Activated CD8-positive, alpha-beta T cell treated with anti-CD3 and anti-CD28 coated beads, Interleukin-2, amount 10 ng/mL, durations not matched to agents 7 days and 5 days (primary cell): ENCODE measurements around the gene PARP11. TPM values are rescaled to one million over a fixed set of nuclear protein-coding genes. Genes with fewer than 3 reads are reported as not detected.

Experiments
- ATAC-seq: fragments of 150-1000 bp; cut with Tn5 transposase; one replicate; pipeline ENCODE4 v1.10.0; 2021; ENCODE audit warnings: moderate library complexity
- CTCF ChIA-PET: fragments of 350-600 bp; sonication (Branson Sonifier 250); formaldehyde crosslinking; loops from one replicate; lab custom pipeline; 2021; ENCODE audit warnings: antibody characterized with exemption; lab: Charles Lee
- POLR2A ChIA-PET: fragments of 350-600 bp; sonication (Branson Sonifier 250); formaldehyde crosslinking; loops from one replicate; lab custom pipeline; 2021; ENCODE audit warnings: antibody characterized with exemption; lab: Charles Lee
- DNase-seq: peaks from one replicate; pipeline ENCODE4 v3.0.0-alpha.2; 2020
- H3K27ac Mint-ChIP-seq: one replicate; pipeline ENCODE4 v1.8.0; 2021; ENCODE audit warnings: mild to moderate bottlenecking, mixed read lengths
- H3K27me3 Mint-ChIP-seq: one replicate; pipeline ENCODE4 v1.8.0; 2021; ENCODE audit warnings: low read depth, mixed read lengths
- H3K36me3 Mint-ChIP-seq: one replicate; pipeline ENCODE4 v1.8.0; 2021; ENCODE audit warnings: low read depth, mixed read lengths
- H3K4me1 Mint-ChIP-seq: one replicate; pipeline ENCODE4 v1.8.0; 2021; ENCODE audit warnings: low read depth, mixed read lengths
- H3K4me3 Mint-ChIP-seq: one replicate; pipeline ENCODE4 v1.8.0; 2021; ENCODE audit warnings: mild to moderate bottlenecking, mixed read lengths
- H3K9me3 Mint-ChIP-seq: one replicate; pipeline ENCODE4 v1.8.0; 2022; ENCODE audit warnings: mixed read lengths; ENCODE audit not compliant: insufficient read depth
- total RNA-seq, 2 experiments: library from RNA; stranded (reverse); gene quantifications; one replicate each; pipeline ENCODE4 v1.2.3, GENCODE V29; 2021

The PARP11 gene
- total RNA-seq, 2 experiments from 2014 or later, result 36.4 to 36.6 TPM

DNA sequence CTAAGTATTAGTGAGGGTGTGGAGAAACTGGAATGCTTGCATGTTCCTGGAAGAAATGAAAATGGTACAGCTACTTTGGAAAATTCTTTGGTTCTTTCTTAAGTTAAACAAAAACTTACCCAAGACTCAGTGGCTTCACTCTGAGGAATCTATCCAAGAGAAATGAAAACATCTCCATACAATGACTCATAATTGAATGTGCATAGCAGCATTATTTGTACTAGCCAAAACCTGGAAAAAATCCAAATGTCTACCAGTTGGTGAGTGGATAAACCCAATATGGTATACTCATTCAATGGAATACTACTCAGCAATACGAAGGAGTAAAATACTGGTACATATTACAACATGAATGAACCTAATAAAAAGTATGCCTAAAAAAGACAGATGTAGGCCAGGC is 102.3 kb downstream of the PARP11 start:
- H3K4me1 Mint-ChIP-seq, result peaks cover 9% of the 10 kb centered on the region
- H3K27ac Mint-ChIP-seq, result no peak overlapping the region
- no peaks in the 10 kb centered on the region for H3K36me3 Mint-ChIP-seq
- ChIA-PET POLR2A (interaction anchor here (1.2 kb wide), 1 partner anchor 18 kb away, joined by 4 read pairs; the partner anchor contains the start of gene CRACR2A), CTCF (interaction anchor here (1.9 to 3.0 kb wide), 2 partner anchors 18 to 471 kb away, joined by 5 to 16 read pairs; partner anchors contain the start of gene CRACR2A)
- no peaks in the 10 kb centered on the region for H3K27me3 Mint-ChIP-seq
- H3K9me3 Mint-ChIP-seq, result no peaks in the 10 kb centered on the region
- ATAC-seq (no peak), DNase-seq (no peak)
- H3K4me3 Mint-ChIP-seq, result no peak overlapping the region

DNA sequence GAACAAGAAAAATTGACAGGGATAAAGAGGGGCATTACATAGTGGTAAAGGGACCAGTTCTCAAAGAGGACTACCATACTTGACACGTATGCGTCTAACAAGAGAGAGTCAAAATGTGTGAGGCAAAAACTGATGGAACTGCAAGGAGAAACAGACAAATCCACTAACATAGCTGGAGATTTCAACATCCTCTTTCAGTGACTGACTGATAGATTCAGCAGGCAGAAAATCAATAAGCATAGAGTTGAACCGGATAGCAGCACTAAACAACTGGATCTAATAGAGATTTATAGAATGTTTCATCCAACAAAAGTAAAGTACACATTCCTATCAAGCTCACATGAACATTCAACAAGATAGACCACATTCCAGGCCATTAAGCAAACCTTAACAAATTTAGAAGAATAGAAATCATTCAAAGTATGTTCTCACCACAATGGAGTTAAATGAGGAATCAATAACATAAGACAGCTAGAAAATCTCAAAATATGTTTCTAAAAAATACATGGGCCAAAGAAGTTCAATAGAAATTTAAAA is 104.2 kb downstream of the PARP11 start:
- ChIA-PET CTCF (interaction anchor here (3.0 kb wide), 1 partner anchor 469 kb away, joined by 16 read pairs; no protein-coding TSS in a partner anchor), POLR2A (no interaction called here)
- peaks cover 9% of the 10 kb centered on the region for H3K4me1 Mint-ChIP-seq
- no peak overlapping the region for H3K27ac Mint-ChIP-seq
- no peak overlapping the region for H3K4me3 Mint-ChIP-seq
- ATAC-seq (no peak), DNase-seq (no peak)
- no peaks in the 10 kb centered on the region for H3K9me3 Mint-ChIP-seq
- no peaks in the 10 kb centered on the region for H3K36me3 Mint-ChIP-seq
- no peaks in the 10 kb centered on the region for H3K27me3 Mint-ChIP-seq

DNA sequence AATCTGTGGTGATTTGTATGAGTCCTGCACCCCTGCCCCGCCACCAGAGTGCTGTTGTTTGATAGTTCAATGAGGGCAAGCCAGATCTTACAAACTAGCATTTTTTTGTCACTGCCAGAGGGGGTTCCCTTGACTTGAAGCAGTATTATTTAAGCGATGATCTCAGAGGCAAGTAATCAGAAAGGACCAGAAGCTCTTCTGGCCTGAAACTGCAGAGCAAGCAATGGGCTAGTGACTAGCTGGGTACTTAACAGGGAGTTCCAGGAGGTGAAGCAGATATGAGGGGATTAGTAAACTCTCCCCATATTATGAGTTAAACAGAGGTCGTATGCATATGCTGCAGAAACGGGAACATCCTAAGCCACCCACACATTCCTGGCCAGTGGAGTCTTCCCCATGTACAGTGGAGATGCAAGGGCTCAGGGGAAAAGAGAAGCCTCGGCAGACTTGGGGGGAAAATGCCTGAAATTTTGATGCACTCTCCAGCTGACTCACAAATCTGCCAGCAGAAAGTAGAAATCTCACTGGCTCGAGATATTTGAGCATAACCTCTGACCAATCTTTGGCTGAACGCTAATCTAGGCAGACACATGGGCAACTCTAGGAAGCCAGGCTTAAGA is 112.0 kb downstream of the PARP11 start:
- H3K27ac Mint-ChIP-seq, result no peak overlapping the region
- no peaks in the 10 kb centered on the region for H3K27me3 Mint-ChIP-seq
- H3K36me3 Mint-ChIP-seq, result peaks cover 21% of the 10 kb centered on the region
- CTCF ChIA-PET, result no interaction called here
- no peaks in the 10 kb centered on the region for H3K4me1 Mint-ChIP-seq
- no peak overlapping the region for H3K4me3 Mint-ChIP-seq
- POLR2A ChIA-PET, result no interaction called here
- H3K9me3 Mint-ChIP-seq, result no peaks in the 10 kb centered on the region
- DNase-seq (no peak), ATAC-seq (no peak)

DNA sequence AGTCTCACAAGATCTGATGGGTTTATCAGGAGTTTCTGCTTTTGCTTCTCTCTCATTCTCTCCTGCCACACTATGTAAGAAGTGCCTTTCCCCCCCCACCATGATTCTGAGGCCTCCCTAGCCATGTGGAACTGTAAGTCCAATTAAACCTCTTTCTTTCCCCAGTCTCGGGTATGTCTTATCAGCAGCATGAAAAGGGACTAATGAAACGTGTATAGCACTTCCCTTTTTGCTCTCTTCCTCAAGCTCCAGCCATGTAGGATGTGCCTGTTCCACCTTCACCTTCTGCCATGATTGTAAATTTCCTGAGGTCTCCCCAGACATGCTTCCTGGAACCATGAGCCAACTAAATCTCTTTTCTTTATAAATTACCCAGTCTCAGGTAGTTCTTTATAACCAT is 113.3 kb downstream of the PARP11 start:
- POLR2A ChIA-PET, result no interaction called here
- Mint-ChIP-seq H3K4me1 (peaks cover 5% of the 10 kb centered on the region), H3K27ac (no peak overlapping the region), H3K9me3 (no peaks in the 10 kb centered on the region), H3K27me3 (no peaks in the 10 kb centered on the region), H3K4me3 (no peak overlapping the region), H3K36me3 (peaks cover 21% of the 10 kb centered on the region)
- CTCF ChIA-PET, result no interaction called here
- DNase-seq (no peak), ATAC-seq (no peak)

Other genes starting within 250 kb of the PARP11 start
- 10 to 100 TPM; 38.5 to 40.1 TPM for gene CRACR2A, start 120.3 kb downstream of the PARP11 start, total RNA-seq